AG04450 (cell line): ENCODE measurements around the gene TTN. TPM values are rescaled to one million over a fixed set of nuclear protein-coding genes. Genes with fewer than 3 reads are reported as not detected.

Experiments
- CTCF ChIA-PET: fragments of 300-600, 350-600 bp; formaldehyde crosslinking; extraction: SDS; loops from one replicate; lab custom pipeline; 2022; ENCODE audit warnings: antibody characterized with exemption, inconsistent platforms; lab: Charles Lee
- POLR2A ChIA-PET: fragments of 350-600 bp; formaldehyde crosslinking; extraction: SDS; loops from one replicate; lab custom pipeline; 2021; ENCODE audit warnings: antibody characterized with exemption, inconsistent platforms; lab: Yijun Ruan, JAX
- DNase-seq: peaks from one replicate; pipeline ENCODE4 v3.0.0-alpha.2; 2011; ENCODE audit warnings: low read depth, low spot score
- H3K27ac ChIP-seq: one replicate; pipeline ENCODE4 v1.5.1; 2012; ENCODE audit warnings: low read depth, low read length, control low read depth
- H3K27me3 ChIP-seq: one replicate; pipeline ENCODE4 v1.6.0; 2012; ENCODE audit warnings: low read length; ENCODE audit not compliant: control insufficient read depth, insufficient read depth
- H3K4me3 ChIP-seq: 2 replicates; pipeline ENCODE4 v1.5.1; 2011; ENCODE audit warnings: mild to moderate bottlenecking, low read depth, low read length, control low read depth
- H3K9me3 ChIP-seq: 2 replicates; pipeline ENCODE4 v1.5.1; 2012; ENCODE audit warnings: low read length; ENCODE audit not compliant: control insufficient read depth, insufficient read depth
- CTCF ChIP-seq: IDR thresholded peaks from 2 replicates; pipeline ENCODE4 v1.5.1; 2011; ENCODE audit warnings: low read depth, low read length, control low read depth, inconsistent platforms
- polyA plus RNA-seq: library from polyadenylated mRNA; depleted of rRNA; stranded (reverse); fragments of >200 nt; gene quantifications from 2 replicates; pipeline ENCODE4 v1.2.3, GENCODE V29; 2011

The TTN gene
- polyA plus RNA-seq, 1 experiment: 0.06 TPM

- no peak for TF ChIP-seq CTCF
- no peaks in the 10 kb centered on the region for H3K27me3 ChIP-seq
- ChIA-PET CTCF (no interaction called here), POLR2A (no interaction called here)
- no peaks in the 10 kb centered on the region for H3K9me3 ChIP-seq
- no peak overlapping the region for H3K4me3 ChIP-seq
- DNase-seq: no peak
- no peak overlapping the region for H3K27ac ChIP-seq
These were observed 204.3 kb downstream of the TTN start for GRCh38 chr2:178602901-178603300.

GRCh38 chr2:178592655-178593054 is 214.6 kb downstream of the TTN start:
- H3K4me3 ChIP-seq: no peak overlapping the region

GRCh38 chr2:178589335-178589734 is 217.9 kb downstream of the TTN start:
- DNase-seq: no peak
- POLR2A ChIA-PET: no interaction called here
- no peaks in the 10 kb centered on the region for H3K9me3 ChIP-seq
- CTCF ChIA-PET: no interaction called here
- no peak for TF ChIP-seq CTCF
- H3K4me3 ChIP-seq: no peak overlapping the region
- H3K27ac ChIP-seq: no peak overlapping the region
- no peaks in the 10 kb centered on the region for H3K27me3 ChIP-seq

More at GRCh38 chr2:178592655-178593054, 214.6 kb downstream of the TTN start:
- no peak overlapping the region for H3K27ac ChIP-seq
- H3K9me3 ChIP-seq: no peaks in the 10 kb centered on the region
- POLR2A ChIA-PET: no interaction called here
- H3K27me3 ChIP-seq: no peaks in the 10 kb centered on the region
- TF ChIP-seq CTCF: no peak
- CTCF ChIA-PET: no interaction called here
- no peak for DNase-seq

DNA sequence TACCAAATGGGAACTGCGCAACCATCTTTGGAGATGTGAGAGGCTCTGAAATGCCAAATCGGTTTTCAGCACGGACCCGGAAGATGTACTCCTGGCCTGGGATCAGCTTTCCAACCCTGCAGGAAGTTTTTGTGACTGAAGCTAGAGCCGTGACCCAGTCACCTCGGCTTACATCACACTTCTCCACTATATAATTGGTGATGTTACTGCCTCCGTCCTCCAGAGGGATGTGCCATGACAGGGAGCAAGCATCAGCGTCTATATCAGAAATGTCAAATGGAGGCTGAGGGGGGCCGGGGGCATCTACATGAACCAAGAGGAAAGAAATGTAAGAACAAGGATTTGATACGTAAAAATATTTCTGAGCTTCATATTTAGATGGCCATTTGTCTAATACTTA is 222.6 kb downstream of the TTN start:
- H3K9me3 ChIP-seq: no peaks in the 10 kb centered on the region
- H3K27me3 ChIP-seq: no peaks in the 10 kb centered on the region
- no peak for DNase-seq
- TF ChIP-seq CTCF: no peak
- no peak overlapping the region for H3K27ac ChIP-seq
- ChIA-PET CTCF (no interaction called here), POLR2A (no interaction called here)
- no peak overlapping the region for H3K4me3 ChIP-seq

DNA sequence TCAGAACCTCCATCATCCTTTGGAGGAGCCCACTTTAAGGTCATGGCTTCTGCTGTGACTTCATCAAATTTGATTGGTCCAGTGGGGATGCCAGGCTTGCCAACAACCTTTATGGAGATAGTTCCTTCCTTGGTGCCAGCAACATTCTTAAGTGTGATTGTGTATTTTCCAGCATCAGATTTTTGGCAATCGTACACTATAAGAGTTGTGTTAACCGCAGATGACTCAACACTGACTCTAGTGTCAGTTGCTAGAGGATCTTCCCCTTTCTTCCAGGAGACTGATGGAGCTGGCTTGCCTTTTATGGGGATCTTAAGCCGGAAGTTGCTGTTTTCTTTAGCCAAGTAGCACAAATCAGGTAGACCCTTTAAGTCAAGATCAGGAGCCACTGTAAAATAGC is 228.2 kb downstream of the TTN start:
- H3K27ac ChIP-seq: no peak overlapping the region
- DNase-seq: no peak
- H3K4me3 ChIP-seq: no peak overlapping the region
- H3K27me3 ChIP-seq: no peaks in the 10 kb centered on the region
- ChIA-PET CTCF (no interaction called here), POLR2A (no interaction called here)
- TF ChIP-seq CTCF: no peak
- H3K9me3 ChIP-seq: no peaks in the 10 kb centered on the region
